HepG2 (cell line): Measurements from ENCODE around the gene HDAC4. TPM values are rescaled to one million over a fixed set of nuclear protein-coding genes. Genes with fewer than 3 reads are reported as not detected.

Experiments
- ETS1 ChIP-seq: sonication (generic); formaldehyde crosslinking; IDR thresholded peaks from 2 replicates; pipeline ENCODE4 v1.4.0; 2020; ENCODE audit warnings: missing genetic modification reagents
- SAFB2 ChIP-seq: sonication (generic); formaldehyde crosslinking; IDR thresholded peaks from 2 replicates; pipeline ENCODE4 v1.5.1; 2020; ENCODE audit warnings: missing genetic modification reagents, low read depth, mild to moderate bottlenecking, borderline replicate concordance
- SIN3A ChIP-seq: IDR thresholded peaks from 2 replicates; pipeline ENCODE4 v1.6.1; 2011; ENCODE audit warnings: low read depth, mild to moderate bottlenecking, control low read depth, low read length, borderline replicate concordance
- ZBTB8A ChIP-seq: sonication (generic); formaldehyde crosslinking; IDR thresholded peaks from 2 replicates; pipeline ENCODE4 v1.4.0; 2020; ENCODE audit warnings: mild to moderate bottlenecking, low read depth, missing genetic modification reagents, borderline replicate concordance
- ZC3H4 ChIP-seq: sonication (generic); formaldehyde crosslinking; IDR thresholded peaks from 2 replicates; pipeline ENCODE4 v1.4.0; 2020; ENCODE audit warnings: missing genetic modification reagents, borderline replicate concordance
- ZHX2 ChIP-seq, 2 experiments: sonication (generic) in 1 of 2; formaldehyde crosslinking in 1 of 2; IDR thresholded peaks; 2 replicates each; pipeline versions ENCODE4 v1.6.1 to v1.9.0; 2014 to 2022; ENCODE audit warnings: antibody characterized with exemption in 1 of 2, borderline replicate concordance in 1 of 2, inconsistent platforms in 1 of 2, low read depth in 1 of 2, missing genetic modification reagents in 1 of 2
- polyA plus RNA-seq, 8 experiments: library from polyadenylated mRNA; depleted of rRNA in 3 of 8; stranded (reverse) in 7 of 8; unstranded in 1 of 8; fragments of >200 nt; fragmentation: Illumina TruSeq in 4 of 8; extraction: Trizol in 4 of 8; gene quantifications; 2 replicates each; pipeline versions ENCODE4 v1.2.1 to v1.2.3, GENCODE V29; 2011 to 2016; ENCODE audit warnings: low read depth in 4 of 8, missing spikeins in 1 of 8, mixed read lengths in 1 of 8; ENCODE audit not compliant: insufficient read depth in 1 of 8
- total RNA-seq, 5 experiments: library from RNA; depleted of rRNA; stranded (reverse); fragments of >200 nt; fragmentation: Illumina TruSeq; extraction: Trizol; gene quantifications; 2 replicates each; pipeline ENCODE4 v1.2.3, GENCODE V29; 2016; ENCODE audit warnings: low read depth in 1 of 5
- TF ChIP-seq, protein P1 (sequence below): sonication (generic); formaldehyde crosslinking; IDR thresholded peaks from 2 replicates; pipeline ENCODE4 v1.4.0; 2020; ENCODE audit warnings: missing genetic modification reagents

Gene HDAC4
- total and polyA plus RNA-seq, 2 of the 13 experiments (the other 11 are each of a cell fraction or from before 2014, with no cell fraction given) = 10.1 to 11.5 TPM

DNA sequence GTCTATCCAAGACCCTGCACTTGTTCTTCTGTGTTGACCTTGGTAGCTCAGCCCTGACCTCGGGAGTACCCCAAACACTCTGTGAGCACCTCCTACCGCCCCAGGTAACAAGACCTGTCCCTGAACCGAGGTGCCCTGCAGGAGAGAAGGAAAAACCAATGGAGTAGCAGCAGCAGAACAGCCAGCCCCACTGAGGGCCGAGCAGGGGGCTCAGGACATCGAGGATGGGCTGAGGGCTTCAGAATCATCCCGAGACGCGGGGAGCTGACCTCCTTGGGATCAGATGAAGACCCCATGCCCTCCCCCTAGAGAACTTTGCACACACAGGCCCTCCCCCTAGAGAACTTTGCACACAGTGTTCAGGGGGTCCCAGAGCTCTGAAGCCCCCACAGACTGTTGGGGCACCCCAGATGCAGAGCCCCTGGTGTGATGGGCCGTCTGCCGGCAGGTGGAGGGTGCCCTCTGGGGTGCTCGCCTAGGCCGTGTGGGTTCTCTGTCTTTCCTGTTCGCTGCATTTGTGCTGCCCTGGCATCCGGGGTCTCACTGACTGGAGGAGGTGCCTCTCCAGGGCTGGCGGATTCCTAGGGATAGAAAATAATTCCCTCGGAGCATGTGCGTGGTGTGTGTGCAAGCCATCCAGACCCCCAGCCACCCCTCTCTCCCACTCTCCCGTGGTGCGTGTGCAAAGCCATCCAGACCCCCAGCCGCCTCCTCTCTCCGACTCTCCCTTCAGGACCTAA, 363.8 kb downstream of the HDAC4 start (continued):
- no peak for TF ChIP-seq ZC3H4
- TF ChIP-seq SAFB2 (CRISPR knock-in tag) = no peak
- TF ChIP-seq ZBTB8A (CRISPR knock-in tag) = no peak
- TF ChIP-seq ETS1 (CRISPR knock-in tag) = no peak
- TF ChIP-seq, protein P1, sequence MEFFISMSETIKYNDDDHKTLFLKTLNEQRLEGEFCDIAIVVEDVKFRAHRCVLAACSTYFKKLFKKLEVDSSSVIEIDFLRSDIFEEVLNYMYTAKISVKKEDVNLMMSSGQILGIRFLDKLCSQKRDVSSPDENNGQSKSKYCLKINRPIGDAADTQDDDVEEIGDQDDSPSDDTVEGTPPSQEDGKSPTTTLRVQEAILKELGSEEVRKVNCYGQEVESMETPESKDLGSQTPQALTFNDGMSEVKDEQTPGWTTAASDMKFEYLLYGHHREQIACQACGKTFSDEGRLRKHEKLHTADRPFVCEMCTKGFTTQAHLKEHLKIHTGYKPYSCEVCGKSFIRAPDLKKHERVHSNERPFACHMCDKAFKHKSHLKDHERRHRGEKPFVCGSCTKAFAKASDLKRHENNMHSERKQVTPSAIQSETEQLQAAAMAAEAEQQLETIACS (CRISPR knock-in tag) = no peak
- TF ChIP-seq SIN3A = no peak
- no peak for TF ChIP-seq ZHX2 (IDR thresholded peaks at IDR 0.05; ENCODE audit: low read depth)
- TF ChIP-seq ZHX2 (CRISPR knock-in tag; IDR thresholded peaks at IDR 0.05; ENCODE audit: borderline replicate concordance) = no peak
